ENCODE measurements around the gene ATP2B1. TPM values are rescaled to one million over a fixed set of nuclear protein-coding genes. Genes with fewer than 3 reads are reported as not detected.

Gene ATP2B1
- total and polyA plus RNA-seq, 2 donors (not counting 1 experiment from before 2014, with no cell fraction given), result 26.1 to 238 TPM

GRCh38 chr12:89682284-89682683 is 26.4 kb downstream of the ATP2B1 start:
- WGBS (ENCODE audit: insufficient coverage), result no CpG with 5 or more reads among the region's 3 CpGs
- H3K4me1 ChIP-seq (ENCODE audit: control insufficient read depth in 2 of 2, insufficient read depth in 2 of 2, low read length in 2 of 2), result peaks cover 23 to 25% of the 10 kb centered on the region in 2 donors

GRCh38 chr12:89680409-89680808 is 28.2 kb downstream of the ATP2B1 start:
- no peak overlapping the region for H3K4me2 ChIP-seq (replicated peaks; ENCODE audit: low read depth, low read length, poor library complexity, severe bottlenecking)
- H3K27me3 ChIP-seq (replicated peaks in 1 of 4; ENCODE audit: control extremely low read depth in 1 of 4, control insufficient read depth in 3 of 4, insufficient read depth in 4 of 4, low read length in 3 of 4), result no peaks in the 10 kb centered on the region
- no peak overlapping the region for H3K27ac ChIP-seq (ENCODE audit: low read length in 2 of 2)
- Mint-ChIP-seq H3K4me1 (peaks cover 62% of the 10 kb centered on the region), H3K27me3 (no peaks in the 10 kb centered on the region), H3K9me3 (ENCODE audit: insufficient read depth) (peaks cover 29% of the 10 kb centered on the region), H3K27ac (no peak overlapping the region), H3K4me3 (no peak overlapping the region)
- peaks cover 1 to 27% (median 4%) of the 10 kb centered on the region in 3 donors for H3K9me3 ChIP-seq (ENCODE audit: control extremely low read depth in 1 of 3, control insufficient read depth in 2 of 3, insufficient read depth in 1 of 3, low read length in 2 of 3)
- H3K79me2 ChIP-seq (ENCODE audit: control insufficient read depth, insufficient read depth, low read length), result peaks cover 100% of the 10 kb centered on the region
- H4K20me1 ChIP-seq (ENCODE audit: control insufficient read depth, insufficient read depth, low read length, poor library complexity, severe bottlenecking), result peaks cover 68% of the 10 kb centered on the region
- ChIA-PET CTCF (no interaction called here), POLR2A (no interaction called here)
- intact Hi-C loops (cut with micrococcal nuclease), result no loop called here
- DNase-seq (no peak), ATAC-seq (ENCODE audit: low read depth) (no peak)
- H2AFZ ChIP-seq (ENCODE audit: insufficient read depth, low read depth, low read length, poor library complexity, severe bottlenecking), result no peak overlapping the region
- H3K4me3 ChIP-seq (ENCODE audit: control extremely low read depth in 1 of 5, extremely low read depth in 1 of 5, insufficient read depth in 1 of 5, low read depth in 2 of 5, low read length in 4 of 5), result no peak overlapping the region
- no peak overlapping the region for H3K9ac ChIP-seq (ENCODE audit: low read length)
- no peaks in the 10 kb centered on the region for H3K36me3 ChIP-seq (replicated peaks in 1 of 2; ENCODE audit: control extremely low read depth in 1 of 2, control insufficient read depth in 1 of 2, extremely low read depth in 1 of 2, insufficient read depth in 2 of 2, low read length in 1 of 2)
- H3K4me1 ChIP-seq (ENCODE audit: control insufficient read depth in 2 of 2, insufficient read depth in 2 of 2, low read length in 2 of 2), result peaks cover 19 to 30% of the 10 kb centered on the region in 2 donors
- 100% methylated on average over 1 of the region's 4 CpGs for WGBS (ENCODE audit: insufficient coverage)
- no peak for TF ChIP-seq CTCF (IDR thresholded peaks at IDR 0.05)
- TF ChIP-seq EZH2 (IDR thresholded peaks at IDR 0.05; ENCODE audit: borderline replicate concordance, insufficient read depth, low read depth, low read length, poor library complexity, severe bottlenecking), result no peak

More at GRCh38 chr12:89682284-89682683, 26.4 kb downstream of the ATP2B1 start:
- H3K36me3 ChIP-seq (replicated peaks in 1 of 2; ENCODE audit: control extremely low read depth in 1 of 2, control insufficient read depth in 1 of 2, extremely low read depth in 1 of 2, insufficient read depth in 2 of 2, low read length in 1 of 2), result peaks cover 0 to 3% of the 10 kb centered on the region in 2 experiments
- ChIA-PET POLR2A (no interaction called here), CTCF (interaction anchor here (1.6 kb wide), 1 partner anchor 269 kb away, joined by 3 read pairs; no protein-coding TSS in a partner anchor)
- no peak for DNase-seq
- H3K9ac ChIP-seq (ENCODE audit: low read length), result no peak overlapping the region
- H4K20me1 ChIP-seq (ENCODE audit: control insufficient read depth, insufficient read depth, low read length, poor library complexity, severe bottlenecking), result peaks cover 82% of the 10 kb centered on the region
- Mint-ChIP-seq H3K9me3 (ENCODE audit: insufficient read depth) (peaks cover 29% of the 10 kb centered on the region), H3K27ac (no peak overlapping the region), H3K4me1 (peaks cover 60% of the 10 kb centered on the region), H3K4me3 (no peak overlapping the region), H3K27me3 (no peaks in the 10 kb centered on the region)
- H3K4me3 ChIP-seq (ENCODE audit: control extremely low read depth in 1 of 5, extremely low read depth in 1 of 5, insufficient read depth in 1 of 5, low read depth in 2 of 5, low read length in 4 of 5), result no peak overlapping the region
- H3K27ac ChIP-seq (ENCODE audit: low read length in 2 of 2), result no peak overlapping the region
- peaks cover 1 to 27% (median 4%) of the 10 kb centered on the region in 3 donors for H3K9me3 ChIP-seq (ENCODE audit: control extremely low read depth in 1 of 3, control insufficient read depth in 2 of 3, insufficient read depth in 1 of 3, low read length in 2 of 3)
- TF ChIP-seq CTCF (IDR thresholded peaks at IDR 0.05) (no peak), EZH2 (IDR thresholded peaks at IDR 0.05; ENCODE audit: borderline replicate concordance, insufficient read depth, low read depth, low read length, poor library complexity, severe bottlenecking) (no peak)
- intact Hi-C loops (cut with micrococcal nuclease), result no loop called here
- no peak for ATAC-seq (ENCODE audit: low read depth)
- H3K27me3 ChIP-seq (replicated peaks in 1 of 4; ENCODE audit: control extremely low read depth in 1 of 4, control insufficient read depth in 3 of 4, insufficient read depth in 4 of 4, low read length in 3 of 4), result no peaks in the 10 kb centered on the region
- no peak overlapping the region for H3K4me2 ChIP-seq (replicated peaks; ENCODE audit: low read depth, low read length, poor library complexity, severe bottlenecking)
- no peak overlapping the region for H2AFZ ChIP-seq (ENCODE audit: insufficient read depth, low read depth, low read length, poor library complexity, severe bottlenecking)
- peaks cover 100% of the 10 kb centered on the region for H3K79me2 ChIP-seq (ENCODE audit: control insufficient read depth, insufficient read depth, low read length)
